HS-5 (cell line): Measurements from ENCODE around the gene PRR22.
"Not testable (repeated sequence)": the region's sequence is repeated elsewhere in the genome, so short reads cannot be mapped to it uniquely, and the experiment has no call there.

Source experiments
- DNase-seq: peaks from one replicate; pipeline ENCODE4 v3.0.0-alpha.2; 2012; ENCODE audit warnings: low read depth

Gene PRR22

GRCh38 chr19:5790559-5791520 is 6.3 kb upstream of the PRR22 start, which contains the start of gene DUS3L:
TSS of gene DUS3L (minus strand) at chr19:5791163. CDS start at chr19:5791141, 22 bp downstream.
- DNase-seq: peak; percentile 83

DNA sequence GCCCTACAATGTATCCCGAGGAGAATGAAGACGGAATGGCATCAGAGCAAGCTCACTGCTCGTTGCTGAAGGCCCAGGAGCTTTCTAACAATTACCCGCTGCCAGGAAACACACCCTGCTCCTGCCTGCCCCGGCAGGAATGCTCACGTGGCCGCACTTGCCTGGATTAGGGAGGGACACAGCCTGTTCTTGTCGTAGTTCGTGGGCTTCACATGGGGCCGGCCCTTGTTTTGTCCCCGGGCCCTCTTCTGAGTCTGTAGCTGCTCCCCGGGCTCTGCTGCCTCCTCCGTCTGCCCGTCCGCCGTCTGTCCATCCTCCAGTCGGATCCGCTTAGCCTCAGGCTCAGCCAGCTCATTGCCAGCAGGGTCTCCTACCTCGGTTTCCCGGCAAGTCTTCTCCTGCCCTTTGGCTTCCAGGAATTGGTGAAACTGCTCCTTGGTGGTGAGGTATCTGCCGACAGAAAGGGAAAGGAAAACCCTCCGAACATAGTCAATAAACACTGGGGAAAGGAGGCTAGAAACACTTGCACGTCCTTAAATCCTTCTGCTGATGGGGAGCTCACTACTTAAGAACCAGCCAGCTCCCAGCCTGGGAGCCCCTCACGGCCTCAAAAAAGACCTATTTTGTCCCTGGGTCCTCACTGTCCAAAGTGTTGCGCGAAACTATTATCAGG is 5.5 kb upstream of the PRR22 start:
- DNase-seq: no peak

DNA sequence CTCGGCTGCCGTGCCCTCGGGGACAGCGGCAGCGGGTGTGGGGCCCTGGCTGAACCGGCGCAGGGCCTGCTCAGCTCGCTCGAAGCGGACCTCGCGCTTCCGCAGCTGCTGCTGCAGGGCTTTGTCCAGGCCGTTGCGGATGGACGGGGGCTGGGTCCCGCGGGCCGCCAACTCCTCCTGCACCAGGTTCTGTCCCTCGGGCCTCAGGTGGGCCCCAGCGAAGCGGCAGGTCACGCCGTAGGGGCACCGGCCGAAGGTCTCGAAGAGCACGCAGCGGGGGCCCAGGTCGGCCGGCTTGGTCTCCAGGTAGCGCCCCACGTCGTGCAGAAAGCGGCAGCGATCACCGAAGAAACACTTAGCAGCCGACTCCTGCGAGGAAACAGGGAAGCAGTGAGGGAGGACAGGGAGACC is 4.8 kb upstream of the PRR22 start:
- no peak for DNase-seq

GRCh38 chr19:5788422-5788821 is 3.9 kb upstream of the PRR22 start:
- no peak for DNase-seq

DNA sequence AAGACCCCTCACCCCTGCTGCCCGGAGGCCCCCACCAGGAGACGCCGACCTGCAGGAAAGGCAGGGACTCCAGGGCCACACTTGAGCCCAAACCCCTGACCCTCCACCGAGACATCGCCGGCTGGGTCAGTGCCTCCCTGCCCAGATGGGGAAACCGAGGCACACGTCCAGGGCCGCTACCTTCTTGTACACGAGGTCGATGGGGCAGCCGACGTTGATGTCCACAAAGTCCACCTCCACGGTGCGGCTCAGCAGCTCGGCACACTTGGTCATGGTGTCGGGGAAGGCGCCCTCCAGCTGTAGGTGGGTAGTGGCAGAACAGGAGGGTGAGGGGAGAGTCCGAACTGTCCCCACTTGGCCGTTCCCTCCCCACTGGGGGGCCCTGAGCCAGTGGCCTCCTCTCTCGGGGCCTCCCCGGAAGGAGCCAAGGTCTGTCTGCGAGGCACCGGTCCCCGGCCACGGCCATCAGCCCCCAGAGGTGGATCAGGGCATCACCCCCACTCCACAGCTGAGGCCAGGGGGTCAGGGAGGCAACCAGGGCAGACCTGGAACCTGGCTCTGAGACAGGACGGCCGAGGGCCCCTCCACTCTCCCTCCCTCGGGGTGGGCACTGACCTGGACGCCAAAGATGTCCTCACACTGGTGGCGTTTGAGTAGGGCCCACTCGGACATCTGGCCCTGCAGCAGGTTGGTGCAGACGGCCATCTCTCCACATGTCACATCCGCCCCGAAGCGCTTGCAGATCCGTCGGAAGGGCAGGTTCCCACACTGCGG is 3.0 kb upstream of the PRR22 start:
- DNase-seq: no peak

DNA sequence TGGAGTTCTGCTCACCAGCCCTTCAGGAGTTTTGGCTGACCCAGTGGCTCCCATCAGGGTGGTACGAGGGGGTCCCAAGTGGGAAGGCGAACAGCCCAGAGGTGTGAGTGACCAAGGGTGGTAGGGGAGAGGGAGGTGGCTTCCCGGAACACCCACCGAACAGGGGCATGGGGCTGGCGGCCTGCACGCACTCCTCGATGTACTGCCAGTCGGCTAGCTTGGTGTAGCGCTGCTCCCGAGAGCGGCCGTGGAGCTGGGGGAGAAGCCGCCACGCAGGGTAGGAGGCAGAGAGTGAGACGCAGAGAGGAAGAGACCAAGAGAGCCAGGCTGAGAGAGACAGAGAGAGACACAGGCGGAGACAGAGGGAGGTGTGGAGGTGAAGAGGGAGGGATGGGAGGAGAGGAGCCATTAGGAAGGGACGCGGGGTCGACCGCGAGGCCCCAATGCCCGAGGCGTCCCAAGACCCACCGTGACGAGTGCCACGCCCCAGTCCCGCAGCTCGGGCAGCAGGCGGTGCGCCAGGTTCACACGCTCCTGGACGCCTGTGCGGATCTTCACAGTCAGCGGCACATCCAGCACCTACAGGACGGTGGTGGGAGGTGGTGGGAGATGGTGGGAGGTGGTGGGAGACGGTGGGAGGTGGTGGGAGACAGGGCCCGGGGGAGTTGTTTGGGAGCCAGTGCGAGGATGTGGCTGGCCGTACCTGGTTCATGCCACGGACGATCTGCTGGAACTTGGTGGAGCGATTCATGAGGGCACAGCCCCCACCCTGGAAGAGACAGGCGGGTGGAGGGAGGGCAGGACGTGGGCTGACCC is 2.3 kb upstream of the PRR22 start:
- DNase-seq: no peak

GRCh38 chr19:5785423-5785822 is 877 bp upstream of the PRR22 start:
- DNase-seq: no peak

GRCh38 chr19:5782945-5783919 is 1.3 kb downstream of the PRR22 start:
- no peak for DNase-seq

GRCh38 chr19:5782322-5782721 is 2.2 kb downstream of the PRR22 start:
- DNase-seq: no peak

GRCh38 chr19:5780916-5781315 is 3.6 kb downstream of the PRR22 start:
- DNase-seq: not testable (repeated sequence)

GRCh38 chr19:5778402-5778801 is 6.1 kb downstream of the PRR22 start:
- DNase-seq: no peak

DNA sequence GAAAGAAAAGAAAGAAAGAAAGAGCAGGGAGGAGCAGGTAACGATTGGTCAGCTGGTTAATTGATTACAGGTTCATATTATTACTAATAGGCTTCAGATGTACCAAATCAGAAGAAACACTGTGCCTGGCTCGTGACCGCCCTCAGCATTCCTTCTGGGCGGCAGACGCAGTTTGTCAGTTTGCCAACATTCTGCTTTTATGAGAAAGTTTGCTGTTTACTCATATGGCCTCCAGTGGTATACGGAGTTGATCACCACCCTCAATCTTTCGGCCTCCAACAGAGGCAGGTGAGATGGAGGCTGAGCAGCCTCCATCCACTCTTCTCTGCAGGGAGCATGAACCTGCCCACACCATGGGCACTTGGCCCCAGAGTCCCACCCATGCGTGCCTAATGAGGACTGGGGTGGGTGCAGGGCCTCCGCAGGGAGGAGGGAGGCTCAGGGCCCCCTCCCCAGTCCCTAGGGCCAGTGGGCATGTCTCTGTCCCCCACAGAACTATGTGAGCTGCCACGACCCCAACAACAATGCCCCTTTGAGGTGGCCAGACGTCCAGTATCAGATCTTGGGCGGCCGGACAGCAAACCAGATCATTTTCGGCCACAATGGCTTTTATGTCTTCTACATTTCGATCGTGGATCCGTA is 8.8 kb downstream of the PRR22 start:
- DNase-seq: peak; percentile 33

DNA sequence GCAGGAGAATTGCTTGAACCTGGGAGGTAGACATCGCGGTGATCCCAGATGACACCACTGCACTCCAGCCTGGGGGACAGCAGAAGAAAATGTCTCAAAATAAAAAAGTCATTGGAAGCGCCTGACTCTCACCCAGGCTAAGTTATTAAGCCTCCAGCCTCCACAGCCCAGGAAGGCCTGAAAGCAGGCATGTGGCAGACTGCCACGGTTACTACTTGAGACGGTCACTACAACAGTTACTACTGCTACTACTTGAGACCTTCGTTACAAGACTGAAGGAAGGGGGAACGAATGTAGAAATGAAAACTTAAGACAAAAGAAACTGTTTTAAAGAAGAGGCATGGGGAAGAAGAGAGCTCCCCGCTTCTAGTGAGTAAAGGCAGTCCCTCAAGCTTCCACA is 9.6 kb downstream of the PRR22 start:
- DNase-seq: no peak

DNA sequence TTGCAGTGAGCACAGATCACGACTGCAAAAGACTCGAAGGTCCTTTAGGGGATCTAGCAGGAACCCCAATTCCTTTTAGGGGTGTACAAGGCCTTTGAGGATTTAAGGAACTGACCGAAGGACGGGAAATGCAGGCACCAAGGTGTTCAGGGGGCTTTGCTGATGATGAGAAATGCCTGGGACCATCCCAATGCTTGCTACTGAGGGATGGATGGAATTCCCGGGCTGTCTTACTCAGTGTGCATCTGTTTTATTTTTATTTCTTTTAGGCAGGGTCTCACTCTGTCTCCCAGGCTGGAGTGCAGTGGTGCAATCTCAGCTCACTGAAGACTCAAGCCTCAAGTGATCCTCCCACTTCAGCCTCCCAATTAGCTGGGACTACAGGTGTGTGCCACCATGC is 11.3 kb downstream of the PRR22 start:
- no peak for DNase-seq

DNA sequence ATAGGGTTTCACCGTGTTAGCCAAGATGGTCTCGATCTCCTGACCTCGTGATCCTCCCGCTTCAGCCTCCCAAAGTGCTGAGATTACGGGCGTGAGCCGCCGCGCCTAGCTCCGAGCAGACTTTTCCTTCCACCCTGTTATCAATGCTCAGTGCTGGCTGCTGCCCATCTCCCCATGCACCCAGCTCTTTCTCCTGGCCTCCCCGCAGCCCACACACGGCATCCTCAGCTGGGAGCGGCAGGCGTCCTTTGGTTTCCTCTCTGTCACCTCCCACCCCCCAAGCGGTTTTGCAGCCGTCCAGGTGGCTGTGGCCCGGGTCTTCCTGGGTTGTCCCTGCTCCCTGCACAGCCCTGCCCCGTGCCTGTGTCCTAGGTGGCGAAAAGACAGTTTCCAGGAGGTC is 12.1 kb downstream of the PRR22 start:
- DNase-seq: no peak

GRCh38 chr19:5767949-5768348 is 16.6 kb downstream of the PRR22 start:
- DNase-seq: no peak

DNA sequence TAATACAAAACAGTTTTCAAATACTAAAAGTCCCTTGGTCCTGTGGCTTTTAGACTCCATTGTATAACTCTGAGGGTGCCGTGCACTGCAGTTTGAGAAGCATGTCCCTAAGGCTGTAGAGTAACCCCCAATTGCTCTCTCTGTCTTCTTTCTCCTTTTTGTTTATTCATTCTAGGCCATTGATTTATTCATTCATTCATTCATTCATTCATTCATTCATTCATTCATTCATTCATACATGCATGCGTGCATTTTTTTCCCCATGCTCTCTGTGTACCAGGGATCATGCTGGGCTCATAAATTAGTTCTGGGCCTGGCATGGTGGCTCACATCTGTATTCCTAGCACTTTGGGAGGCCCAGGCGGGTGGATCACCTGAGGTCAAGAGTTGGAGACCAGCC is 19.3 kb downstream of the PRR22 start:
- DNase-seq: no peak

DNA sequence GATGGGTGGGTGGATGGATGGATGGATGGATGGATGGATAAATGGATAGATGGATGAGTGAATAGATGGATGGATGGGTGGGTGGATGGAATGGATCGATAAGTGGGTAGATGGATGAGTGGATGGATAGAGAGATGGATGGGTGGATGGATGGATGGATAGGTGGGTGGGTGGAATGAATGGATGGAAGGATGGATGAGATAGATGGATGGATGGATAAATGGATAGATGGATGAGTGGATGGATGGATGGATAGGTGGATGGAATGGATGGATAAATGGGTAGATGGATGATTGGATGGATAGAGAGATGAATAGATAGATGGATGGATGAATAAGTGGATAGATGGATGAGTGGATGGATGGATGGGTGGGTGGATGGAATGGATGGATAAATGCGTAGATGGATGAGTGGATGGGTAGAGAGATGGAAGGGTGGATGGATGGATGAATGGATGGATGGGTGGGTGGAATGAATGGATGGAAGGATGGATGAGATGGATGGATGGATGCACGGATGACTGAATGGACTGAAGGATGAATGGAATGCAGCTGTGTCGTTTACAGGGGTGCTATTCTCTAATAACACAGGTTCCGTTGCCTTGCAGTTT is 21.8 kb downstream of the PRR22 start:
- DNase-seq: no peak

DNA sequence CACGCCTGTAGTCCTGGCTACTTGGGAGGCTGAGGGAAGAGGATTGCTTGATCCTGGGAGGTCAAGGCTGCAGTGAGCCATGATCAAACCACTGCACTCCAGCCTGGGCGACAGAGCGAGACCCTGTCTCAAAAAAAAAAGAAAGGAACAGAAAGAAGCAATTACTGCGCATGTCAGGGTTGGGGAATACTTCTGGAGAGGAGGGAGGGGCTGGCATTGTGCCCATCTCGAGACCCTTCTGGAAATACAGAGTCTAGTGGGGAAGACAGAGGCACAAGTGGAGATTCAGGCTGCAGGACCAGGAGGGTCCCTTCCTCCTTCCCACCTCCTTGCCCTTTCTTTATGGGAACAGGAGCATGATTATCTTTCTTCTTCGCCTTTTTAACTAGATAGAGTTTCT is 30.8 kb downstream of the PRR22 start:
- DNase-seq: no peak
